Activated CD4-positive, alpha-beta memory T cell treated with anti-CD3 and anti-CD28 coated beads, Interleukin-2, amount 10 ng/mL, durations not matched to agents 7 days and 5 days (primary cell): ENCODE data around the gene TDRD10. TPM values are rescaled to one million over a fixed set of nuclear protein-coding genes. Genes with fewer than 3 reads are reported as not detected.

Experiments
- CTCF ChIA-PET: fragments of 350-600 bp; sonication (Branson Sonifier 250); formaldehyde crosslinking; loops from one replicate; lab custom pipeline; 2021; ENCODE audit warnings: antibody characterized with exemption, inconsistent platforms; lab: Charles Lee
- POLR2A ChIA-PET: fragments of 350-600 bp; sonication (Branson Sonifier 250); formaldehyde crosslinking; loops from one replicate; lab custom pipeline; 2021; ENCODE audit warnings: antibody characterized with exemption; lab: Charles Lee
- DNase-seq: peaks from one replicate; pipeline ENCODE4 v3.0.0-alpha.2; 2020
- H3K27ac Mint-ChIP-seq: one replicate; pipeline ENCODE4 v1.8.0; 2021; ENCODE audit warnings: mild to moderate bottlenecking, mixed read lengths
- H3K27me3 Mint-ChIP-seq: one replicate; pipeline ENCODE4 v1.8.0; 2021; ENCODE audit warnings: mixed read lengths
- H3K36me3 Mint-ChIP-seq: one replicate; pipeline ENCODE4 v1.8.0; 2021; ENCODE audit warnings: low read depth, mixed read lengths
- H3K4me1 Mint-ChIP-seq: one replicate; pipeline ENCODE4 v1.8.0; 2021; ENCODE audit warnings: mixed read lengths
- H3K4me3 Mint-ChIP-seq: one replicate; pipeline ENCODE4 v1.8.0; 2021; ENCODE audit warnings: mild to moderate bottlenecking, mixed read lengths
- H3K9me3 Mint-ChIP-seq: one replicate; pipeline ENCODE4 v1.8.0; 2021; ENCODE audit warnings: mixed read lengths
- total RNA-seq, 2 experiments: library from RNA; stranded (reverse); gene quantifications; one replicate each; pipeline ENCODE4 v1.2.3, GENCODE V29; 2021

TDRD10 gene, protein sequence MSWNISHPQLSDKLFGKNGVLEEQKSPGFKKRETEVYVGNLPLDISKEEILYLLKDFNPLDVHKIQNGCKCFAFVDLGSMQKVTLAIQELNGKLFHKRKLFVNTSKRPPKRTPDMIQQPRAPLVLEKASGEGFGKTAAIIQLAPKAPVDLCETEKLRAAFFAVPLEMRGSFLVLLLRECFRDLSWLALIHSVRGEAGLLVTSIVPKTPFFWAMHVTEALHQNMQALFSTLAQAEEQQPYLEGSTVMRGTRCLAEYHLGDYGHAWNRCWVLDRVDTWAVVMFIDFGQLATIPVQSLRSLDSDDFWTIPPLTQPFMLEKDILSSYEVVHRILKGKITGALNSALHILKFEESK
- total RNA-seq: not detected

DNA sequence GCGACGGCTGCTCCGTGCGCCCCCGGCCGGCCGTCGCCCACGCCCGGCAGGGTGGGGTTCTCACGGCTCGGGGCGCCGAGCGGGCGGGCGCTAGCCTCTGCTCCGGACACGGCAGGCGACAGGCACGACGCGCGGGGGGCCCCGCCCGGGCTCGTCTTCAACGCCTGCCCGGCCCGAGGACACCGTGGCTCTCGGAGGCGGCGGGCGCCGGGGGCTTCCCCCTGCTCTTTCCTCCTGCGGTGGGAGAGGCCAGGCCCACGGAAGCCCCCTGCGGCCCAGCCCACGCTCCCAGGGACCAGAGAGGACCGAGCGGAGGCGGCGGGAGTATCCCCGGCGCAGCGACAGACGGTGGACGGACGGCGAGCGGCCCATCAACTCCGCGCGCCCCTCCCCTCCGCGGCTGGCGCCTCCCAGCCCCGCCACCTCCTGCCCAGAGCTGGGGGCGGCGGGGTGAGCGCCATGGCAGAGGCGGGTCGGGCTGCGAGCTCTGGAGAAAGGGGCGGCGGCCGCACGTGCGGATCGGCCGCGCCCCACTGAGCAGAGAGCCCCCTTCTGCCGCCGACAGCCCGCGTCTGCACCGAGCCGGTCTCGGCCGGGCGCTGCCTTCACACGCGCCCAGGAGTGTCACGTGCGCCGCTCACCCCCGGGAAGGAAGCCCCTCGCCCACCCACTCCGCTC is at the start of gene TDRD10, which contains the start of gene SHE:
TDRD10 (plus strand) TSS at position 154 of the 678 bp plus-strand sequence. CDS start 4,685 bp downstream, outside the sequence.
SHE (minus strand) TSS at position 347 of the 678 bp plus-strand sequence. CDS start 386 bp downstream, outside the sequence.
- H3K27ac Mint-ChIP-seq: no peak within 1 kb of the TSS
- DNase-seq: no peak
- peak within 1 kb of the TSS; percentile 18 for H3K4me3 Mint-ChIP-seq
- ChIA-PET POLR2A (no interaction called here), CTCF (no interaction called here)
- peaks cover 5% of the 10 kb centered on the region for H3K36me3 Mint-ChIP-seq
- H3K4me1 Mint-ChIP-seq: peaks cover 14% of the 10 kb centered on the region
- peaks cover 6% of the 10 kb centered on the region for H3K9me3 Mint-ChIP-seq
- H3K27me3 Mint-ChIP-seq: peaks cover 59% of the 10 kb centered on the region

DNA sequence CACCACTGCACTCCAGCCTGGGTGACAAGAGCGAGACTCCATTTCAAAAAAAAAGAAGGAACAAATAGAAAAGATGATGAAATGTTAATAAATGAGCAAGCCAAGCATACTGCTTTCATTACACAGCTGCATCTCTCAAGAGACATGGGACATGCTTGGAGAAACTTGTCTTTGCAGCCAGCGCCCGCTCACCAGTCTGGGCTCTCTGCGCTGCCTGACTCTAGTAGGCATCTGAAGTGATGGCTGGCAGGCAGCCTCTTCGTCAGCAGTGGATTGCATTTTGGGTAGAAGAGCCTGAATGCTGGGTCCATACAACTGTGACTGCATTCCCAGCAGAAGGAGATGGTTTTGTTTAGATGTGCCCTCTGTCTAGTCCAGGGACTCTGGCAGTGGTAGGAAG is 48.9 kb upstream of the TDRD10 start:
- no peak for DNase-seq
- Mint-ChIP-seq H3K4me1 (peaks cover 20% of the 10 kb centered on the region), H3K4me3 (no peak overlapping the region), H3K27ac (no peak overlapping the region), H3K36me3 (peaks cover 37% of the 10 kb centered on the region), H3K27me3 (peaks cover 42% of the 10 kb centered on the region), H3K9me3 (no peaks in the 10 kb centered on the region)
- CTCF ChIA-PET: no interaction called here
- POLR2A ChIA-PET: no interaction called here

DNA sequence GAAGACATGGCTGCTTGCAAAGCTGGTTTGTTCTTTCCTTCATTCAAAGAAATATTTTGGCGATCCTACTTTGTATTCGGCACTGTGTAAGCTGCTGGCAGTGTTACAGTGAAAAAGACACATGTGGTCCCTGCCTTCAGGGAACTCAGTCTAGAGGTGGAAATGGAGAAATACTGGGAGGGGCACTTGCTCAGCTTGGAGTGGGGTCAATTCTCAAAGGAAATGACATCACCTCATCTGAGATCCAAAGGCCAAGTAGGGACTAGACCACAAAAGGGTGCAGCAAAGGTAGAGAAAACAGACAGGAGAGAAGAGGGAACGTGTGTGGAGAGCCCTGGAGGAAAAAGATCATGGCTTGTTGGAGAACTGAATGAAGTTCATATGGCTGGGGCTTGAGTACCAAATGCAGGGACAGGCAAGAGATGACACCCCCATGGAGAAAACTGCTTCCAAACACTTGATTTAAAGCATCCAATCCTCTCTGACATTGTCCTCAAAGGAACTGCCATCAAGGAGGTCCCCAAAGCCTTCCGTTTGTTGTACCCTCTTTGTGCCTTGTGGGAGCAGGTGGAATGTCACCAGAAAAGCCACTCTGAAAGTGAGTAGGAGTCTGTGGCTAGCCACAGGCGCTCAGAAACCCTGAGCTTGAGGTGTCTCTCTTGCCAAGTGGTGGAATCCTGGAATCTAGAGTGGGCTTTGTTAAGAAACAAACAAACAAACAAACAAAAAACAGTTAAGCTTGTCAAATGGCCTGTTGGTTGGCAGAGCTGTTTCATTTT is 48.3 kb upstream of the TDRD10 start:
- Mint-ChIP-seq H3K9me3 (no peaks in the 10 kb centered on the region), H3K27ac (no peak overlapping the region), H3K36me3 (peaks cover 39% of the 10 kb centered on the region), H3K4me3 (no peak overlapping the region), H3K4me1 (peaks cover 20% of the 10 kb centered on the region), H3K27me3 (peaks cover 39% of the 10 kb centered on the region)
- ChIA-PET POLR2A (no interaction called here), CTCF (interaction anchor here (0.8 to 0.9 kb wide), 2 partner anchors 11 to 109 kb away, joined by 3 to 5 read pairs; no protein-coding TSS in a partner anchor)
- no peak for DNase-seq

DNA sequence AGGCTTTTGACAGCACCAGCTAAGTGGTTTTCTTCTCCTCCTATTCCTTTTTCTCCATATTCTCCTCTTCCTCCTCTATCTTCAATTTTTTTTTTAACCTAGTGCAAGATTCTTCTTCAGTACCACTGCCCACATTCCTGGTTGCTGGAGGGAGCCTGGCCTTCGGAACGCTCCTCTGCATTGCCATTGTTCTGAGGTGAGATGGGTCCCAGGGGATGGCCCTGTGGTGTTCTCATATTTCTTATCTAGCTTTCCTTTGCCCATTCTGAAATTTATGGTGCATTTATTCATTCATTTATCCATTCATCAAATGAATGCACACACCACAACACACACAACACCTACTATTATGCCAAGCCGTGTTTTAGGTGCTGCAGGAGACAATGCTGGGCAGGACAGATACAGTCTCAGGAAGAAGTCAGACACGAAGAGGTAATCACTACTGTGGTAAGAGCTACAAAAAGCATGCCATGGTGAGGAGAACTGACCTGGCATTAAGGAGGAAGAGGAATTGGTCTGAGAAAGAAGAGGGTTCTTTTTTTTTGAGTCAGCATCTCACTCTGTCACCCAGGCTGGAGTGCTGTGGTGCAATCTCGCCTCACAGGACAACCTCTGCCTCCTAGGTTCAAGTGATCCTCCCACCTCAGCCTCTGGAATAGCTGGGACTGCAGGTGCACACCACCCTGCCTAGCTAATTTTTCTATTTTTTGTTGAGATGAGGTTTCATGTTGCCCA is 47.5 kb upstream of the TDRD10 start:
- Mint-ChIP-seq H3K4me1 (peaks cover 20% of the 10 kb centered on the region), H3K9me3 (no peaks in the 10 kb centered on the region), H3K27ac (no peak overlapping the region), H3K36me3 (peaks cover 39% of the 10 kb centered on the region), H3K4me3 (no peak overlapping the region), H3K27me3 (peaks cover 39% of the 10 kb centered on the region)
- no peak for DNase-seq
- ChIA-PET CTCF (interaction anchor here (0.8 to 0.9 kb wide), 2 partner anchors 12 to 110 kb away, joined by 3 to 5 read pairs; no protein-coding TSS in a partner anchor), POLR2A (interaction anchor here (1.0 kb wide), 1 partner anchor 18 kb away, joined by 3 read pairs; no protein-coding TSS in a partner anchor)

DNA sequence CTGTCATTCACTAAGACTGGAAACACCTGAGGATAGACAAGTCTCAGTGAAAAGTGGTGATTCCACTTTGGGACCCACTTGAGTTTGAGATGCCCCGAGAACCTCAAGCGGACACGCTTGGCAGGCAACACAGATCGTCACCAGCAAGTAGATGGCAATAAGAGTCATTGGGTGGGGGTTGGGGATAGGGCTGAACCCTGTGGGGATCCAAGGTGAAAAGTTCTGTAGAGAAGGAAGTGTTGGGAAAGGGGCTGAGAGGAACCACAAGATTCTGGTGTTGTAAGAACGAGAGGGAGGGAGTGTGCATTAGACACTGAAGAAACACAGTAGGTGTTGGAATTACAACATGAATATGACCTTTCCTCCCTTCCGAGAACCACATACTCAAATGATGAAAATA is 45.4 kb upstream of the TDRD10 start:
- ChIA-PET POLR2A (no interaction called here), CTCF (interaction anchor here (0.7 to 1.5 kb wide), 2 partner anchors 9 to 115 kb away, joined by 3 to 4 read pairs; no protein-coding TSS in a partner anchor)
- no peak overlapping the region for H3K27ac Mint-ChIP-seq
- H3K36me3 Mint-ChIP-seq: peaks cover 40% of the 10 kb centered on the region
- H3K27me3 Mint-ChIP-seq: peaks cover 32% of the 10 kb centered on the region
- no peak for DNase-seq
- H3K4me3 Mint-ChIP-seq: no peak overlapping the region
- H3K9me3 Mint-ChIP-seq: no peaks in the 10 kb centered on the region
- H3K4me1 Mint-ChIP-seq: peaks cover 32% of the 10 kb centered on the region

DNA sequence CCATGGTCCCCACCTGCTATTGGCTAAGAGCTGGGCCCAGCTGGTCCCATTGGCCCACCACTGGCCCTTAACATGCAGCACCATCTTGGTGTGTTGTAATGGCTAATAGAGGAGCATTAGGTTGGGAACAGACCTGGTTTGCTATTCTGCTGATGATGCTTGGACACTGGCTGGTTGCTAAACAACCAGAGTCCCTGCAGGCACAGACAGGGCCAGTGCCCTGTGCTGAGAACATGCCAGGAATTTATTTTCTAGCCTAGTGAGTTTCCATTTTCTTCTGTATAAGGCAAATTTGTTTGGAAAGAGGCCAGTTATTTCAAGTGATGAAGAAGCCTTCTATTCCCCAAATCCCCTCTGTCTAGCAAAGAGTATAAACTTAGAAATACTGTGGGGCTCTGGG is 42.9 kb upstream of the TDRD10 start:
- Mint-ChIP-seq H3K4me3 (no peak overlapping the region), H3K4me1 (peaks cover 41% of the 10 kb centered on the region), H3K27ac (no peak overlapping the region), H3K9me3 (no peaks in the 10 kb centered on the region), H3K27me3 (peaks cover 13% of the 10 kb centered on the region), H3K36me3 (peaks cover 27% of the 10 kb centered on the region)
- no peak for DNase-seq
- ChIA-PET POLR2A (no interaction called here), CTCF (interaction anchor here (0.9 kb wide), 1 partner anchor 9 kb away, joined by 3 read pairs; no protein-coding TSS in a partner anchor)

DNA sequence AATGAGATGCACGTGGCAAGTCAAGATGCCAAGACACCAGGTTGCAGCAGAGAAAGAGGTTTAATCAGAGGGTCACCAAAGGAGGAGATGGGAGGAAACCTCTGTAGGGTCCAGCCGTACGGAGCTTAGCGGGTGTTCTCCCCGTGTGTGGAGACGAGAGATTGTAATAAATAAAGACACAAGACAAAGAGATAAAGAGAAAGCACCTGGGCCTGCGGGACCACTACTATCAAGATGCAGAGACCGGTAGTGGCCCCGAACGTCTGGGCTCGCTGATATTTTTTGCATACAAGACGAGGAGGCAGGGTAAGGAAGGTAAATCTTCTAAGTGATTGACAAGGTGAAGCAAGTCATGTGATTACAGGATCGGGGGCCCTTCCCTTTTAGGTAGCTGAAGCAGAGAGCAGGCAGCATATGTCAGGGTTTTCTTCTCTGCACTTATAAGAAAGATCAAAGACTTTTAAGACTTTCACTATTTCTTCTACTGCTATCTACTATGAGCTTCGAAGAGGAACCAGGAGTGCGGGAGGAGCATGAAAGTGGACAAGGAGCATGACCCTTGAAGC is 41.2 kb upstream of the TDRD10 start:
- POLR2A ChIA-PET: interaction anchor here (1.0 kb wide), 1 partner anchor 18 kb away, joined by 3 read pairs; no protein-coding TSS in a partner anchor
- no peak overlapping the region for H3K4me3 Mint-ChIP-seq
- H3K4me1 Mint-ChIP-seq: peaks cover 46% of the 10 kb centered on the region

DNA sequence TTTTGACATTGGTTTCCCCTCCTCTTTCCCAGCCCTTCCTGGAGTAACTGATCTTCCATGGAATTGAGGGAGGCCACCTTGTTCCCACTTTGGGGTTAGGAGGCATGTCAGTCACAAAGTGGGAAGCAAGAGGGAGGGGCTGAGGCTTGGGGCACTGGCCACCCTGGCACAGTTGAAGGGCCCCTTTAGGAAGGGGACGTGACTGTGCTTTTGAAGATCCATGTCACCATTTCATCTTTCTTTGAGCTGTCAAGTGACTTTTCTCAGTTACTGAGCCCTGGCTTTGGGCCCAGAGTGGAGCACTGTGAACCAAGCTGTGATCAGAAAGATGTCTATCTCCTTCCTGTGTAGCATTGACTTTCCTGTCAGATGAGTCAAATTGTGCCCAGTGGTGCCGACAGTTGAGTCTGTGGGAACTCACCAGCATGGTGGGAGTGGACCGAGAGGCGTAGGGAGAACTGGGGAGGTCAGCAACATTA is 38.5 kb upstream of the TDRD10 start:
- ChIA-PET POLR2A (interaction anchor here (0.7 to 2.1 kb wide), 11 partner anchors 12 to 111 kb away, joined by 3 to 9 read pairs (median 3); no protein-coding TSS in a partner anchor), CTCF (interaction anchor here (0.7 to 2.1 kb wide), 13 partner anchors 13 to 139 kb away, joined by 3 to 12 read pairs (median 3); partner anchors contain the start of gene ATP8B2)
- H3K27ac Mint-ChIP-seq: peak overlapping the region; percentile 75
- H3K4me1 Mint-ChIP-seq: peaks cover 73% of the 10 kb centered on the region
- H3K27me3 Mint-ChIP-seq: no peaks in the 10 kb centered on the region
- peak overlapping the region; percentile 22 for H3K4me3 Mint-ChIP-seq
- peaks cover 11% of the 10 kb centered on the region for H3K36me3 Mint-ChIP-seq
- DNase-seq: peak; percentile 79
- no peaks in the 10 kb centered on the region for H3K9me3 Mint-ChIP-seq

More for the DNA sequence above, 41.2 kb upstream of the TDRD10 start:
- DNase-seq: no peak
- H3K27ac Mint-ChIP-seq: no peak overlapping the region
- CTCF ChIA-PET: interaction anchor here (0.7 to 1.3 kb wide), 3 partner anchors 19 to 115 kb away, joined by 3 to 4 read pairs (median 3); no protein-coding TSS in a partner anchor
- peaks cover 24% of the 10 kb centered on the region for H3K36me3 Mint-ChIP-seq
- peaks cover 6% of the 10 kb centered on the region for H3K27me3 Mint-ChIP-seq
- H3K9me3 Mint-ChIP-seq: no peaks in the 10 kb centered on the region

DNA sequence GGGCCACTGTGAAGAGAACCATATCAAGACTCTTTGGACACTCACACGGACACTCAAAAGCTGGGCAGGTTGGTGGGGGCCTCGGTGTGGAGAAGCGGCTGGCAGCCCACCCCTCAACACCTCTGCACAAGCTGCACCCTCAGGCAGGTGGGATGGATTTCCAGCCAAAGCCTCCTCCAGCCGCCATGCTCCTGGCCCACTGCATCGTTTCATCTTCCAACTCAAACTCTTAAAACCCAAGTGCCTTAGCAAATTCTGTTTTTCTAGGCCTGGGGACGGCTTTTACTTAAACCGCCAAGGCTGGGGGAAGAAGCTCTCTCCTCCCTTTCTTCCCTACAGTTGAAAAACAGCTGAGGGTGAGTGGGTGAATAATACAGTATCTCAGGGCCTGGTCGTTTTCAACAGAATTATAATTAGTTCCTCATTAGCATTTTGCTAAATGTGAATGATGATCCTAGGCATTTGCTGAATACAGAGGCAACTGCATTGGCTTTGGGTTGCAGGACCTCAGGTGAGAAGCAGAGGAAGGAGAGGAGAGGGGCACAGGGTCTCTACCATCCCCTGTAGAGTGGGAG is 36.3 kb upstream of the TDRD10 start:
- H3K27me3 Mint-ChIP-seq: peaks cover 2% of the 10 kb centered on the region
- H3K27ac Mint-ChIP-seq: peak overlapping the region; percentile 30
- H3K9me3 Mint-ChIP-seq: no peaks in the 10 kb centered on the region
- ChIA-PET POLR2A (interaction anchor here (0.6 to 1.9 kb wide), 7 partner anchors 45 to 117 kb away, joined by 3 to 5 read pairs (median 3); no protein-coding TSS in a partner anchor), CTCF (interaction anchor here (0.5 to 1.8 kb wide), 7 partner anchors 10 to 190 kb away, joined by 3 to 7 read pairs (median 3); no protein-coding TSS in a partner anchor)
- H3K36me3 Mint-ChIP-seq: peaks cover 6% of the 10 kb centered on the region
- H3K4me1 Mint-ChIP-seq: peaks cover 68% of the 10 kb centered on the region
- H3K4me3 Mint-ChIP-seq: no peak overlapping the region
- DNase-seq: no peak

DNA sequence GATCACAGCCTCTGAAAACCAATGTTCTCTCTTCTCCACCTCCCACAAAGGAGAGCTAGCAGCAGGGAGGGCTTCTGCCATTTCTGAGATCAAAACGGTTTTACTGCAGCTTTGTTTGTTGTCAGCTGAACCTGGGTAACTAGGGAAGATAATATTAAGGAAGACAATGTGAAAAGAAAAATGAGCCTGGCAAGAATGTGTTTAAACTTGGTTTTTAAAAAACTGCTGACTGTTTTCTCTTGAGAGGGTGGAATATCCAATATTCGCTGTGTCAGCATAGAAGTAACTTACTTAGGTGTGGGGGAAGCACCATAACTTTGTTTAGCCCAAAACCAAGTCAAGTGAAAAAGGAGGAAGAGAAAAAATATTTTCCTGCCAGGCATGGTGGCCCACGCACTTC is 35.8 kb upstream of the TDRD10 start:
- no peak overlapping the region for H3K4me3 Mint-ChIP-seq
- no peaks in the 10 kb centered on the region for H3K9me3 Mint-ChIP-seq
- no peak for DNase-seq
- H3K27me3 Mint-ChIP-seq: peaks cover 3% of the 10 kb centered on the region
- POLR2A ChIA-PET: interaction anchor here (1.4 to 1.9 kb wide), 4 partner anchors 28 to 118 kb away, joined by 3 to 5 read pairs (median 4); no protein-coding TSS in a partner anchor
- H3K4me1 Mint-ChIP-seq: peaks cover 65% of the 10 kb centered on the region
- H3K27ac Mint-ChIP-seq: peak overlapping the region; percentile 44
- CTCF ChIA-PET: interaction anchor here (0.9 to 1.8 kb wide), 4 partner anchors 10 to 137 kb away, joined by 3 to 7 read pairs (median 4); no protein-coding TSS in a partner anchor
- H3K36me3 Mint-ChIP-seq: peaks cover 4% of the 10 kb centered on the region
